WI38 (cell line): ENCODE measurements around the gene ZNF205.
A peak's percentile ranks its signal among the peaks of the same experiment; 100 is the strongest.
"Not testable (repeated sequence)": the region's sequence is repeated elsewhere in the genome, so short reads cannot be mapped to it uniquely, and the experiment has no call there.

ENCODE experiments used
- H3K4me3 ChIP-seq: 2 replicates; pipeline ENCODE4 v1.5.1; 2011; ENCODE audit warnings: low read depth, mild to moderate bottlenecking, control low read depth, low read length
- CTCF ChIP-seq: IDR thresholded peaks from 2 replicates; pipeline ENCODE4 v1.5.1; 2012; ENCODE audit warnings: low read depth, mild to moderate bottlenecking, control low read depth, low read length

Gene ZNF205

GRCh38 chr16:3112058-3112880 is at the start of gene ZNF205:
TSS of gene ZNF205 (plus strand) at chr16:3112586. CDS start at chr16:3113431, 845 bp downstream.
- peak within 1 kb of the TSS; percentile 96 for H3K4me3 ChIP-seq
- TF ChIP-seq CTCF = no peak

- no peak for TF ChIP-seq CTCF
- no peak overlapping the region for H3K4me3 ChIP-seq
Measured at GRCh38 chr16:3063625-3064386, 48.6 kb upstream of the ZNF205 start.

GRCh38 chr16:3065069-3065741 is 47.2 kb upstream of the ZNF205 start, which contains the start of gene IL32:
TSS of gene IL32 (plus strand) at chr16:3065640. CDS start at chr16:3065812, 172 bp downstream.
- peak within 1 kb of the TSS; percentile 56 for H3K4me3 ChIP-seq

GRCh38 chr16:3065742-3066439 is 46.5 kb upstream of the ZNF205 start:
- no peak for TF ChIP-seq CTCF
- H3K4me3 ChIP-seq = peak overlapping the region; percentile 56

More at GRCh38 chr16:3065069-3065741, 47.2 kb upstream of the ZNF205 start, which contains the start of gene IL32:
- TF ChIP-seq CTCF = no peak

DNA sequence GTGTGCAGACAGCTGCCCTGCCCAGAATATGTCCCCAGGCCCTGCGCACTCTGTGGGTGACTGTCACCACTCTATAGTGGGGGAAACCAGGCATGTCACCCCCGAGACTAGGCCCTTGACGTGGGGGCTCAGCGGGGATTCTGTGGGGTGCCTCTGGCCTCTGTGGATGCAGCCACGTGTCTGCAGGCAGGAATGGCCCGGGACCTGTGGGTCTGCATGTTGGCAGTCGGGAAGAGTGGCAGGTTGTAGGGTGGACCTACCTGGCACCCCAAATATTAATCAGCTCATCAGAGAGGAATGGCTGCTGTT is 46.0 kb upstream of the ZNF205 start:
- peak overlapping the region; percentile 56; the same call in 1 of the 2 replicates for H3K4me3 ChIP-seq
- no peak for TF ChIP-seq CTCF

GRCh38 chr16:3068487-3068886 is 43.9 kb upstream of the ZNF205 start:
- no peak for TF ChIP-seq CTCF
- no peak overlapping the region for H3K4me3 ChIP-seq

DNA sequence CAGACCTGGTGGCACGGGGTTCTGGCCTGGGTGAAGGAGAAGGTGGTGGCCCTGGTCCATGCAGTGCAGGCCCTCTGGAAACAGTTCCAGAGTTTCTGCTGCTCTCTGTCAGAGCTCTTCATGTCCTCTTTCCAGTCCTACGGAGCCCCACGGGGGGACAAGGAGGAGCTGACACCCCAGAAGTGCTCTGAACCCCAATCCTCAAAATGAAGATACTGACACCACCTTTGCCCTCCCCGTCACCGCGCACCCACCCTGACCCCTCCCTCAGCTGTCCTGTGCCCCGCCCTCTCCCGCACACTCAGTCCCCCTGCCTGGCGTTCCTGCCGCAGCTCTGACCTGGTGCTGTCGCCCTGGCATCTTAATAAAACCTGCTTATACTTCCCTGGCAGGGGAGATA is 43.2 kb upstream of the ZNF205 start:
- H3K4me3 ChIP-seq = not testable (repeated sequence)
